MG63 (cell line): Measurements from ENCODE around the gene RIF1. TPM values are rescaled to one million over a fixed set of nuclear protein-coding genes. Genes with fewer than 3 reads are reported as not detected.

Experiments
- DNase-seq: peaks from one replicate; pipeline ENCODE4 v3.0.0-alpha.2; 2020
- H3K27me3 ChIP-seq: fragments of 250-450 bp; sonication (Bioruptor Pico); 2 replicates; pipeline ENCODE4 v1.5.1; 2020; ENCODE audit warnings: mild to moderate bottlenecking, moderate library complexity
- H3K36me3 ChIP-seq: fragments of 250-450 bp; sonication (Bioruptor Pico); 2 replicates; pipeline ENCODE4 v1.5.1; 2020; ENCODE audit warnings: mild to moderate bottlenecking, moderate library complexity
- H3K4me3 ChIP-seq: fragments of 250-450 bp; sonication (Bioruptor Pico); 2 replicates; pipeline ENCODE4 v1.5.1; 2020; ENCODE audit warnings: mild to moderate bottlenecking, moderate library complexity
- H3K9me3 ChIP-seq: fragments of 250-450 bp; sonication (Bioruptor Pico); 2 replicates; pipeline ENCODE4 v1.5.1; 2020; ENCODE audit warnings: mild to moderate bottlenecking, moderate library complexity
- total RNA-seq: library from RNA; depleted of rRNA; stranded (reverse); fragments of >200 nt; shearing (Covaris generic); gene quantifications from 2 replicates; pipeline ENCODE4 v1.2.3, GENCODE V29; 2014; ENCODE audit warnings: low replicate concordance; rRNA removed

Gene RIF1
- 25.4 and 32.4 TPM in 2 replicates for total RNA-seq

GRCh38 chr2:151409601-151410484 lies at the start of gene RIF1:
TSS of gene RIF1 (plus strand) at chr2:151409902. CDS start at chr2:151410424, 522 bp downstream.
- Histone ChIP-seq H3K27me3 (no peaks in the 10 kb centered on the region), H3K4me3 (peak within 1 kb of the TSS; percentile 82), H3K9me3 (no peaks in the 10 kb centered on the region), H3K36me3 (peaks cover 39% of the 10 kb centered on the region)
- peak; percentile 96 for DNase-seq

- DNase-seq, result no peak
- Histone ChIP-seq H3K4me3 (no peak overlapping the region), H3K9me3 (no peaks in the 10 kb centered on the region), H3K27me3 (no peaks in the 10 kb centered on the region), H3K36me3 (no peaks in the 10 kb centered on the region)
Measured at GRCh38 chr2:151361674-151362370, 47.9 kb upstream of the RIF1 start.

GRCh38 chr2:151363709-151364108 lies 46.0 kb upstream of the RIF1 start:
- H3K36me3 ChIP-seq, result no peaks in the 10 kb centered on the region
- H3K27me3 ChIP-seq, result no peaks in the 10 kb centered on the region
- no peak overlapping the region for H3K4me3 ChIP-seq
- DNase-seq, result no peak
- H3K9me3 ChIP-seq, result no peaks in the 10 kb centered on the region

- Histone ChIP-seq H3K9me3 (no peaks in the 10 kb centered on the region), H3K4me3 (no peak overlapping the region), H3K36me3 (no peaks in the 10 kb centered on the region), H3K27me3 (no peaks in the 10 kb centered on the region)
- DNase-seq, result no peak
Measured at GRCh38 chr2:151367571-151367970, 42.1 kb upstream of the RIF1 start.

GRCh38 chr2:151374436-151374835 lies 35.3 kb upstream of the RIF1 start:
- H3K9me3 ChIP-seq, result no peaks in the 10 kb centered on the region
- H3K4me3 ChIP-seq, result no peak overlapping the region
- no peak for DNase-seq
- H3K36me3 ChIP-seq, result no peaks in the 10 kb centered on the region
- no peaks in the 10 kb centered on the region for H3K27me3 ChIP-seq

GRCh38 chr2:151379169-151379568 lies 30.5 kb upstream of the RIF1 start:
- H3K4me3 ChIP-seq, result no peak overlapping the region
- no peaks in the 10 kb centered on the region for H3K9me3 ChIP-seq
- H3K27me3 ChIP-seq, result no peaks in the 10 kb centered on the region
- H3K36me3 ChIP-seq, result no peaks in the 10 kb centered on the region
- no peak for DNase-seq

GRCh38 chr2:151380580-151381235 lies 29.0 kb upstream of the RIF1 start:
- Histone ChIP-seq H3K9me3 (no peaks in the 10 kb centered on the region), H3K36me3 (no peaks in the 10 kb centered on the region), H3K27me3 (no peaks in the 10 kb centered on the region), H3K4me3 (no peak overlapping the region)
- no peak for DNase-seq

- Histone ChIP-seq H3K36me3 (no peaks in the 10 kb centered on the region), H3K27me3 (no peaks in the 10 kb centered on the region), H3K4me3 (no peak overlapping the region), H3K9me3 (no peaks in the 10 kb centered on the region)
- no peak for DNase-seq
Measured at GRCh38 chr2:151381266-151381665, 28.4 kb upstream of the RIF1 start.

- H3K9me3 ChIP-seq, result no peaks in the 10 kb centered on the region
- no peak overlapping the region for H3K4me3 ChIP-seq
- no peaks in the 10 kb centered on the region for H3K36me3 ChIP-seq
- no peak for DNase-seq
- H3K27me3 ChIP-seq, result no peaks in the 10 kb centered on the region
Measured at GRCh38 chr2:151388011-151388410, 21.7 kb upstream of the RIF1 start.

GRCh38 chr2:151391436-151391835 lies 18.3 kb upstream of the RIF1 start:
- no peak overlapping the region for H3K4me3 ChIP-seq
- H3K9me3 ChIP-seq, result no peaks in the 10 kb centered on the region
- H3K36me3 ChIP-seq, result no peaks in the 10 kb centered on the region
- no peaks in the 10 kb centered on the region for H3K27me3 ChIP-seq
- DNase-seq, result no peak

- Histone ChIP-seq H3K27me3 (no peaks in the 10 kb centered on the region), H3K36me3 (no peaks in the 10 kb centered on the region), H3K4me3 (no peak overlapping the region), H3K9me3 (no peaks in the 10 kb centered on the region)
- no peak for DNase-seq
Measured at GRCh38 chr2:151394509-151394908, 15.2 kb upstream of the RIF1 start.

- Histone ChIP-seq H3K27me3 (no peaks in the 10 kb centered on the region), H3K4me3 (no peak overlapping the region), H3K36me3 (no peaks in the 10 kb centered on the region), H3K9me3 (no peaks in the 10 kb centered on the region)
- no peak for DNase-seq
Measured at GRCh38 chr2:151395509-151396374, 14.0 kb upstream of the RIF1 start.

- Histone ChIP-seq H3K4me3 (no peak overlapping the region), H3K36me3 (no peaks in the 10 kb centered on the region), H3K27me3 (no peaks in the 10 kb centered on the region), H3K9me3 (no peaks in the 10 kb centered on the region)
- no peak for DNase-seq
Measured at GRCh38 chr2:151399981-151400380, 9.7 kb upstream of the RIF1 start.

GRCh38 chr2:151401149-151401548 lies 8.6 kb upstream of the RIF1 start:
- Histone ChIP-seq H3K4me3 (no peak overlapping the region), H3K9me3 (no peaks in the 10 kb centered on the region), H3K36me3 (no peaks in the 10 kb centered on the region), H3K27me3 (no peaks in the 10 kb centered on the region)
- DNase-seq, result no peak

- no peak for DNase-seq
- no peak overlapping the region for H3K4me3 ChIP-seq
- no peaks in the 10 kb centered on the region for H3K27me3 ChIP-seq
- no peaks in the 10 kb centered on the region for H3K36me3 ChIP-seq
- H3K9me3 ChIP-seq, result no peaks in the 10 kb centered on the region
Measured at GRCh38 chr2:151403914-151404313, 5.8 kb upstream of the RIF1 start.

- H3K36me3 ChIP-seq, result no peaks in the 10 kb centered on the region; the same call in 1 of the 2 replicates
- DNase-seq, result no peak
- H3K4me3 ChIP-seq, result no peak overlapping the region
- H3K9me3 ChIP-seq, result no peaks in the 10 kb centered on the region
- no peaks in the 10 kb centered on the region for H3K27me3 ChIP-seq
Measured at GRCh38 chr2:151405376-151405775, 4.3 kb upstream of the RIF1 start.
